IMR-90 (cell line): ENCODE measurements around the gene HNRNPL. TPM values are rescaled to one million over a fixed set of nuclear protein-coding genes. Genes with fewer than 3 reads are reported as not detected.

Experiments used
- ATAC-seq: fragments of 200-7000 bp; cut with Tn5 transposase; 2 replicates; pipeline ENCODE4 v1.9.1; 2020; ENCODE audit warnings: low read depth, mild to moderate bottlenecking, moderate library complexity
- BruUV-seq: library from RNA; stranded (reverse); fragments of 400-500 nt; replicated peaks from 2 replicates; lab custom pipeline; 2021; lab: Mats Ljungman, UMichigan
- CTCF ChIA-PET: fragments of 300-600 bp; formaldehyde crosslinking; extraction: SDS; loops from one replicate; lab custom pipeline; 2021; ENCODE audit warnings: antibody characterized with exemption; lab: Yijun Ruan, JAX
- POLR2A ChIA-PET: fragments of 300-600 bp; sonication (Branson Sonifier 250); formaldehyde crosslinking; loops from one replicate; lab custom pipeline; 2022; ENCODE audit warnings: antibody characterized with exemption; ENCODE audit not compliant: unreplicated experiment; lab: Charles Lee
- DNase-seq: peaks from one replicate; pipeline ENCODE4 v3.0.0; 2013
- H2AFZ ChIP-seq: replicated peaks from 2 replicates; pipeline ENCODE3; 2013; ENCODE audit warnings: low read length, mild to moderate bottlenecking; ENCODE audit not compliant: poor library complexity
- H2AK5ac ChIP-seq: 2 replicates; pipeline ENCODE4 v1.6.1; 2013; ENCODE audit warnings: low read depth, low read length, inconsistent platforms
- H2AK9ac ChIP-seq: replicated peaks from 2 replicates; pipeline ENCODE3; 2013; ENCODE audit warnings: mild to moderate bottlenecking, low read depth, low read length, moderate library complexity; ENCODE audit not compliant: poor library complexity
- H2BK120ac ChIP-seq: 2 replicates; pipeline ENCODE4 v1.6.1; 2013; ENCODE audit warnings: low read depth, low read length, inconsistent platforms
- H2BK15ac ChIP-seq: 3 replicates; pipeline ENCODE4 v1.6.1; 2013; ENCODE audit warnings: low read depth, low read length, inconsistent platforms
- H2BK20ac ChIP-seq: 2 replicates; pipeline ENCODE4 v1.6.1; 2013; ENCODE audit warnings: low read depth, mild to moderate bottlenecking, inconsistent platforms, low read length, moderate library complexity
- H2BK5ac ChIP-seq: 2 replicates; pipeline ENCODE4 v1.6.1; 2013; ENCODE audit warnings: mild to moderate bottlenecking, low read depth, low read length, inconsistent platforms; ENCODE audit not compliant: poor library complexity, severe bottlenecking
- H3K14ac ChIP-seq: replicated peaks from 2 replicates; pipeline ENCODE4 v1.6.1; 2013; ENCODE audit warnings: low read depth, low read length, inconsistent platforms
- H3K18ac ChIP-seq: 2 replicates; pipeline ENCODE4 v1.6.1; 2013; ENCODE audit warnings: low read depth, low read length, control low read depth
- H3K23ac ChIP-seq: 2 replicates; pipeline ENCODE4 v1.6.1; 2013; ENCODE audit warnings: low read depth, low read length, inconsistent platforms
- H3K27ac ChIP-seq: 2 replicates; pipeline ENCODE4 v1.5.1; 2013; ENCODE audit warnings: mild to moderate bottlenecking, control low read depth, low read length; ENCODE audit not compliant: insufficient read depth
- H3K27me3 ChIP-seq: 2 replicates; pipeline ENCODE4 v1.6.1; 2013; ENCODE audit warnings: low read length; ENCODE audit not compliant: control insufficient read depth, insufficient read depth
- H3K36me3 ChIP-seq: 2 replicates; pipeline ENCODE4 v1.6.1; 2013; ENCODE audit warnings: low read length, mixed read lengths; ENCODE audit not compliant: control insufficient read depth, insufficient read depth
- H3K4ac ChIP-seq: 2 replicates; pipeline ENCODE4 v1.6.1; 2013; ENCODE audit warnings: low read depth, low read length, inconsistent platforms
- H3K4me1 ChIP-seq: 2 replicates; pipeline ENCODE4 v1.6.1; 2013; ENCODE audit warnings: low read length, mixed read lengths; ENCODE audit not compliant: control insufficient read depth, insufficient read depth
- H3K4me2 ChIP-seq: 2 replicates; pipeline ENCODE4 v1.6.1; 2013; ENCODE audit warnings: low read depth, mild to moderate bottlenecking, control low read depth, low read length, moderate library complexity
- H3K4me3 ChIP-seq: 2 replicates; pipeline ENCODE4 v1.5.1; 2013; ENCODE audit warnings: low read depth, mild to moderate bottlenecking, control low read depth, low read length, moderate library complexity; ENCODE audit not compliant: insufficient read depth
- H3K56ac ChIP-seq: 2 replicates; pipeline ENCODE4 v1.6.1; 2013; ENCODE audit warnings: low read length, inconsistent platforms; ENCODE audit not compliant: insufficient read depth; ENCODE audit errors: extremely low read depth
- H3K79me1 ChIP-seq, 2 experiments: 2 replicates each; pipeline ENCODE4 v1.6.1; 2013; ENCODE audit warnings: low read length in 2 of 2, inconsistent platforms in 1 of 2, low read depth in 1 of 2
- H3K9ac ChIP-seq: 2 replicates; pipeline ENCODE4 v1.6.1; 2013; ENCODE audit warnings: low read depth, low read length, control low read depth
- H3K9me1 ChIP-seq: 2 replicates; pipeline ENCODE4 v1.6.1; 2013; ENCODE audit warnings: low read length, inconsistent platforms; ENCODE audit not compliant: insufficient read depth
- H3K9me3 ChIP-seq: 2 replicates; pipeline ENCODE4 v1.6.1; 2013; ENCODE audit warnings: low read length; ENCODE audit not compliant: control insufficient read depth, insufficient read depth
- H4K20me1 ChIP-seq: 2 replicates; pipeline ENCODE4 v1.6.1; 2013; ENCODE audit warnings: low read length, inconsistent platforms; ENCODE audit not compliant: insufficient read depth
- H4K5ac ChIP-seq: 2 replicates; pipeline ENCODE4 v1.6.1; 2013; ENCODE audit warnings: mild to moderate bottlenecking, low read depth, low read length, control low read depth
- H4K8ac ChIP-seq, 2 experiments: 2 replicates each; pipeline ENCODE4 v1.6.1; 2013; ENCODE audit warnings: low read depth in 2 of 2, low read length in 2 of 2, control low read depth in 1 of 2, inconsistent platforms in 1 of 2
- H4K91ac ChIP-seq: 2 replicates; pipeline ENCODE4 v1.6.1; 2013; ENCODE audit warnings: low read depth, low read length, inconsistent platforms; ENCODE audit not compliant: insufficient read depth
- CEBPB ChIP-seq: IDR thresholded peaks from 2 replicates; pipeline ENCODE4 v1.6.1; 2012; ENCODE audit warnings: low read depth, low read length, improper control_type of control experiment
- FOS ChIP-seq: fragments of 150-350 bp; IDR thresholded peaks from 2 replicates; pipeline ENCODE4 v1.6.1; 2016; ENCODE audit warnings: low read depth, low read length
- MAFK ChIP-seq: IDR thresholded peaks from 2 replicates; pipeline ENCODE4 v1.6.1; 2012; ENCODE audit warnings: low read depth, low read length, improper control_type of control experiment
- MXI1 ChIP-seq: IDR thresholded peaks from 2 replicates; pipeline ENCODE4 v1.6.1; 2012; ENCODE audit warnings: low read depth, mild to moderate bottlenecking, low read length, moderate library complexity, borderline replicate concordance
- NFE2L2 ChIP-seq: fragments of 150-350 bp; IDR thresholded peaks from 2 replicates; pipeline ENCODE4 v1.6.1; 2016; ENCODE audit warnings: low read depth, mild to moderate bottlenecking, low read length
- WGBS, 2 experiments: methylation state at CpG; one replicate each; pipeline versions ENCODE4 v1.1.5 to v1.1.7; 2013; ENCODE audit warnings: missing lambda C conversion rate in 2 of 2; ENCODE audit not compliant: insufficient read length in 1 of 2; ENCODE audit errors: extremely low coverage in 2 of 2; 5-methylcytosine and 5-hydroxymethylcytosine counted together
- dilution Hi-C: fragments of 300-500 bp; cut with HindIII; formaldehyde crosslinking; loops from one replicate; pipeline ENCODE4 v1.14.3; 2018; ENCODE audit warnings: low sequenced_read_pairs; ENCODE audit not compliant: unreplicated experiment
- in situ Hi-C: fragments of 300-500 bp; cut with MboI; formaldehyde crosslinking; loops from 3 replicates; pipeline ENCODE4 v1.14.3; 2019; ENCODE audit warnings: low sequenced_read_pairs, inconsistent platforms, mixed read lengths
- intact Hi-C: fragments of 100-400 bp; cut with micrococcal nuclease; formaldehyde crosslinking; loops from 2 replicates; pipeline ENCODE4 v1.10.0; 2022
- polyA plus RNA-seq, 3 experiments: library from polyadenylated mRNA; depleted of rRNA; stranded (reverse); fragments of >200 nt; gene quantifications; 2 replicates each; pipeline ENCODE4 v1.2.3, GENCODE V29; 2012; ENCODE audit warnings: low replicate concordance in 1 of 3
- total RNA-seq: library from RNA; depleted of rRNA; stranded (reverse); fragments of >200 nt; gene quantifications from 2 replicates; pipeline ENCODE4 v1.2.3, GENCODE V29; 2012

Gene HNRNPL
- total and polyA plus RNA-seq, 2 of the 4 experiments (the other 2 are of a cell fraction) = 277 to 429 TPM

DNA sequence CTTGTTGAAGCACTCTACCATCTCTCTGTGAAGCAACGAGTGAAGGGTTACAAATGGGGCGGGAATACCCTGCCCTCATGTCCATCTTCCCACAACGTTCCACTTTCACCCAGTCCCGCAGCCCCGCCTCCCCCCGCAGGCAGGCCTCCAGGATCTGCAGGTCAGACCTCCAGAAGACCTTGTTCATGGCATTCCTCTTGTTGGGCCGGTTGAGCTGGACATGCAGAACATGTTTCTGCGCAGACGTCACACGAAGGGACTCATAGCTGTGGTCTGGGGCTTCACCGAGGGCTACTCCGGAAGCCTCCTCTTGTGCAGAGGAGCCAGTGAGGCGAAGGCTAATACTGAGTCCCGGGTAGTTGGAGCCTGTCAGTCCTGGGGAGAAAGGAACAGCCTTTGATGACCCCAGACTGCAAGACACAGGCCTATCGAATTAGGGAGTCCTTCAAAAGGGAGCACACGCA lies 18.6 kb downstream of the HNRNPL start (continued):
- no peak for TF ChIP-seq NFE2L2

- peak overlapping the region; percentile 72; the same call in 1 of the 2 replicates for H2BK20ac ChIP-seq
- H3K56ac ChIP-seq = no peak overlapping the region
- no peak overlapping the region for H2AFZ ChIP-seq
- H2BK5ac ChIP-seq = peak overlapping the region; percentile 68
- no peak overlapping the region for H4K5ac ChIP-seq
- H4K91ac ChIP-seq = peak overlapping the region; percentile 44; the same call in 1 of the 2 replicates
- intact Hi-C loops (loop anchor here (2.0 to 5.0 kb wide), 3 partner anchors 19 to 173 kb away; partner anchors contain the start of gene HNRNPL), in situ Hi-C loops (no loop called here), dilution Hi-C loops (no loop called here)
- no peak overlapping the region for H2AK9ac ChIP-seq
- H3K4me1 ChIP-seq = peaks cover 13% of the 10 kb centered on the region
- peak overlapping the region; percentile 32; the same call in 1 of the 2 replicates for H2BK120ac ChIP-seq
- peaks cover 3% of the 10 kb centered on the region; the same call in 1 of the 2 replicates for H3K9me1 ChIP-seq
- ATAC-seq (no peak), DNase-seq (peak; percentile 65)
- no peaks in the 10 kb centered on the region for H3K9me3 ChIP-seq
- BruUV-seq = no TSS peak
- CTCF ChIA-PET = no interaction called here
- peaks cover 6% of the 10 kb centered on the region for H3K36me3 ChIP-seq
- H3K79me1 ChIP-seq = peaks cover 0 to 33% of the 10 kb centered on the region in 2 experiments; a peak in 2 of 4 replicates
- no peaks in the 10 kb centered on the region for H3K27me3 ChIP-seq
- H2BK15ac ChIP-seq = 0 out of 3 replicates have a peak overlapping the region, but pooled peaks have one; percentile 23
- peak overlapping the region; percentile 21; the same call in 1 of the 2 replicates for H3K4me2 ChIP-seq
- no peak overlapping the region for H3K9ac ChIP-seq
- peak overlapping the region; percentile 66; the same call in 1 of the 2 replicates for H3K23ac ChIP-seq
- peaks cover 4% of the 10 kb centered on the region; the same call in 1 of the 2 replicates for H4K20me1 ChIP-seq
- no CpG with 5 or more reads among the region's 4 CpGs for WGBS, 2 experiments
- TF ChIP-seq MXI1 (no peak), MAFK (peak; percentile 89), CEBPB (peak; percentile 83), FOS (0 out of 2 replicates have a peak, but pooled peaks have one; percentile 17)
- H3K4ac ChIP-seq = peak overlapping the region; percentile 94; the same call in 1 of the 2 replicates
- H2AK5ac ChIP-seq = peak overlapping the region; percentile 97
- H3K14ac ChIP-seq = 0 out of 2 replicates have a peak overlapping the region, but pooled peaks have one; percentile 18
- peak overlapping the region; percentile 32; the same call in 1 of the 2 replicates for H3K27ac ChIP-seq
- H4K8ac ChIP-seq = 0 out of 4 replicates have a peak overlapping the region, but pooled peaks of 1 of the 2 experiments have one; percentile 38
- POLR2A ChIA-PET = no interaction called here
- 0 out of 2 replicates have a peak overlapping the region, but pooled peaks have one; percentile 10 for H3K18ac ChIP-seq
- no peak overlapping the region for H3K4me3 ChIP-seq
These were observed 19.6 kb downstream of the HNRNPL start for GRCh38 chr19:38830039-38830733.
